Measurements from ENCODE around the gene MX2.
"Not testable (repeated sequence)": the region's sequence is repeated elsewhere in the genome, so short reads cannot be mapped to it uniquely, and the experiment has no call there.

MX2 gene, protein sequence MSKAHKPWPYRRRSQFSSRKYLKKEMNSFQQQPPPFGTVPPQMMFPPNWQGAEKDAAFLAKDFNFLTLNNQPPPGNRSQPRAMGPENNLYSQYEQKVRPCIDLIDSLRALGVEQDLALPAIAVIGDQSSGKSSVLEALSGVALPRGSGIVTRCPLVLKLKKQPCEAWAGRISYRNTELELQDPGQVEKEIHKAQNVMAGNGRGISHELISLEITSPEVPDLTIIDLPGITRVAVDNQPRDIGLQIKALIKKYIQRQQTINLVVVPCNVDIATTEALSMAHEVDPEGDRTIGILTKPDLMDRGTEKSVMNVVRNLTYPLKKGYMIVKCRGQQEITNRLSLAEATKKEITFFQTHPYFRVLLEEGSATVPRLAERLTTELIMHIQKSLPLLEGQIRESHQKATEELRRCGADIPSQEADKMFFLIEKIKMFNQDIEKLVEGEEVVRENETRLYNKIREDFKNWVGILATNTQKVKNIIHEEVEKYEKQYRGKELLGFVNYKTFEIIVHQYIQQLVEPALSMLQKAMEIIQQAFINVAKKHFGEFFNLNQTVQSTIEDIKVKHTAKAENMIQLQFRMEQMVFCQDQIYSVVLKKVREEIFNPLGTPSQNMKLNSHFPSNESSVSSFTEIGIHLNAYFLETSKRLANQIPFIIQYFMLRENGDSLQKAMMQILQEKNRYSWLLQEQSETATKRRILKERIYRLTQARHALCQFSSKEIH

DNA sequence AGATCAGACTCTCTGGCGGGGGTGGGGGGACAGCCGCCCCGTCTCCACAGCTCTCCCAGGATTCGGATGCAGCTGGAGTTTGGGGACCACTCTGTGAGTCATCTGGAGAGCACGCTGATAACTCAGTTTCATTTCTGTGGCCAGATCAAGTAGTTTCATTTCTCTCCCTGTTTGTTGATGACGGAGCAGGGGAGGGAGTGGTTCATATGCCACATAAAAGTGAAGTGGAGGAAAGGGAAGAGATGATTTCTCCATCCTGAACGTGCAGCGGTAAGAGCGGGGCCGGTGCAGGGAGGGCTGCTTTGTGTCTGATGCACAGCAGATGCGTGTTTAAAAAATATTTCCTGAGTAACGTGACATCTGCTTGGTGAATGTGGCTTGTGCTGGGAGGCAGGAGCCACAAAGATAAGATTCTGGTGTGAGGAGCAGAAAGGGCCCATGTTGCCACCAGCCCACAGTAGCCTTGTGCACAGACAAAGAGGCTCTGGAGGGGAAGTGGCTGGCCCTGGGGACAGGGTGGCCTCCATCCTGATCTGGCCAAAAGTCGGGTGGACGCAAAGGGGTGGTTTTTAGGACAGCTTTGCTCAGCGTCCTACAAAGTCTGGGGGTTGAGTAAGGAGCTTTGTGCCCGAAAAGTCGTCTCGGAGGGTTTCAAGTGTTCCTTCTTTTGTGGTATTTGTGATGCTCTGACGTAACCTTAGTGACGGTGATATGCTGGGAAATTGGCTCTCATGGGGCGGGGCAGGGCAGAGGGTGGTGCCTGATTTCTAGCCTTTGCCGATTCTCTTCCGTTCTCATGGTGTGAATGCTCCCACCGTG, at the start of gene MX2:
MX2 (plus strand) TSS at position 242 of the 819 bp plus-strand sequence. CDS start 14,880 bp downstream, outside the sequence.
- no peak for FAIRE-seq
- peak; percentile 74 for DNase-seq (ENCODE audit: insufficient read length, low spot score)

DNA sequence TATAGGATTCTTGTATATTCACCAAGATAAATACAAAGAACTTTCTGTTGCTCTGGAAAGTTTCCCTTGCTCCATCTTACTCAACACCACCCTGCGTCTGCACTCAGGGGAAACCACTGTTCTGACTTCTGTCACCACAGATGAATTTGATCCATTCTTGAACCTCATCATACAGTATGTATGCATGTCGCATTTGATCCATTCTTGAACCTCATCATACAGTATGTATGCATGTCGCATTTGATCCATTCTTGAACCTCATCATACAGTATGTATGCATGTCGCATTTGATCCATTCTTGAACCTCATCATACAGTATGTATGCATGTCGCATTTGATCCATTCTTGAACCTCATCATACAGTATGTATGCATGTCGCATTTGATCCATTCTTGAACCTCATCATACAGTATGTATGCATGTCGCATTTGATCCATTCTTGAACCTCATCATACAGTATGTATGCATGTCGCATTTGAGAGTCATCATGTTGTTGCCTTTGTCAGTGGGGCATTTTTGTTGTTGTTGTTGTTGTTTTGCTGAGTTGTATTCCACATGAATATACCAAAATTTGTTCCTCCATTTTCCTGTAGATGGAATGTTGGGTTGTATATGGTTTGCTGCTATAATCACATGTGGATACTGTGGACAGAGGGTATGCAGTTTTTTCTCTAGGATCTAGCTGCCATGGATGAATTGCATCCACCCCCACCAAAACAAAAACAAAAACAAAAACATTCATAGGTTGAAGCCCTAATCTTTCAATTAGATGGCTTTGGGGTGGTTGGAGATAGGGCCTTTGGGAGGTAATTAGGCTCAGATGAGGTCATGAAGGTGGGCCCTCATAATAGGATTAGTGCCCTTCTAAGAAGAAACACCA, 48.3 kb upstream of the MX2 start:
- FAIRE-seq; DNase-seq (ENCODE audit: insufficient read length, low spot score): not testable (repeated sequence)

DNA sequence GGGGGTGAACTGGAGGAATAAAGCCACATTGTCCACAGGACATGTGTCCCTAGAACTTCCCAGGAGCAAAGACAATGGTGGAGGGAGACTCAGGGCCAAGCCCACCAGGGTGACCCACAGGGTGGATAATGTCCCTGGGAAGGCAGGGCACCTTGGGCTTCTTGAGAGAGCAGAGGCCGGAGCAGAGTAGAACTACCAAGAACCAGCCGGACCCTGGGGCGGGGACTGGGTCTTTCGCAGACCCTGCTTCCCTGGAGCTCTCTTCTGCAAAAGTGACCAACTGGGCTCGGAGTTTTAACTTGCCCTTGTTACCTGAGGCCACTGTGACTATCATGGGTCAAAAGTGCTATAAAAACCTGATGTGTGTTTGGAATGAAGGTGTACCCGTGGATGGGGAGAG, 46.1 kb upstream of the MX2 start:
- DNase-seq (ENCODE audit: insufficient read length, low spot score) (no peak), FAIRE-seq (no peak)

DNA sequence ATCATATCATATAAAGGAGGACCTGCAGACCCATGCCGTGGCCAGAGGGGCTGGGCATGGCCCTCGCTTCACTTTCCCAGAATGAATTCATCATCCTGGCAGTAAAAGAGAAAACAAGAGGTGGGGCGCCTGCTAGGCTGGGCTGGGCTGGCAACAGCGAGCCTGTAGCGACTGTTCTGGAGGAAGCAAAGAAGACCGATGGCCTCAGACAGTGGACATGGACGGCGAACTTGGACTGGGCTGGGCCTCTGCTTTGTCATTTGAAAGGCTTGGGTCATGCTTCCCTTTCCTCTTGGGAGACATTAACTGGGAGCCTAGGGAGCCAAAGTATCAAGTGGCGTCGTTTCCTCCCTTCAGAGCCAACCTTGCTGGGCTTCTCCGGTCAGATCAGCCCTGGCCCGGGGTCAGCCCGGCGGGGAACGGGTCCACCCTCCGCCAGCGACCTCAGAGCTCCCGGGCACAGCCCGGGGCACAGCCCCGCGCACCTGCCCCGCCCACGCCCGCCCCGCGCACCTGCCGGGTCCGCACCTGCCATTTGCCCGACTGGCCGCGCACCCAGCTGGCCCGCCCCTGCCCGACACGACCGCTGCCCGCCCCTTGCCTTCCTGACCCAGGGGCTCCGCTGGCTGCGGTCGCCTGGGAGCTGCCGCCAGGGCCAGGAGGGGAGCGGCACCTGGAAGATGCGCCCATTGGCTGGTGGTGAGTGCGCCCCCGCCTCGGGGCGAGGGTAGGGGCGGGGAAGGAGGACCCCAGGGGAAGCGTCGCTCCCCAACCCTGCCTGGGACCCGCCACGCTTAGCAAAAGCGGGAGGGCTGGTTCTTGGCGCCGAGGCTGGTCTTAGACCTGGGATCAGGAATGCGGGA, 45.4 kb upstream of the MX2 start, which contains the start of gene FAM3B:
FAM3B (plus strand) TSS at position 602 of the 863 bp plus-strand sequence; CDS start at position 681, 79 bp downstream.
- no peak for FAIRE-seq
- no peak for DNase-seq (ENCODE audit: insufficient read length, low spot score)

DNA sequence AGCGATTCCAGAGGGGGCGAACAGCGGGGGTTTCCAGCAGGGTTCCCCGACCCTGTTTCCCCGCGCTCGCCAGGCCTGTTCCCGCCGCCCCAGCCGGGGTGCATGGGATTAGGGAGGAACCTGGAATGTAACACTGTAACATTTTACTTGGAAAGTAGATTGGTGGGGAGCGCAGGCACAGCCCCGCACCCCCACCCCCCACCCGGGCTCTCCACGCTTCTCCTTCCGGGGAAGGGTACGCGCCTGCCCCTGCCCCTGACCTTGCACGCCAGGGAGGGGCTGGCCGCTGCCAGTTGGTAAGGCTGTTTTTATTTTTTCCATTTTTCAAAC, 44.8 kb upstream of the MX2 start:
- no peak for DNase-seq (ENCODE audit: insufficient read length, low spot score)
- no peak for FAIRE-seq

DNA sequence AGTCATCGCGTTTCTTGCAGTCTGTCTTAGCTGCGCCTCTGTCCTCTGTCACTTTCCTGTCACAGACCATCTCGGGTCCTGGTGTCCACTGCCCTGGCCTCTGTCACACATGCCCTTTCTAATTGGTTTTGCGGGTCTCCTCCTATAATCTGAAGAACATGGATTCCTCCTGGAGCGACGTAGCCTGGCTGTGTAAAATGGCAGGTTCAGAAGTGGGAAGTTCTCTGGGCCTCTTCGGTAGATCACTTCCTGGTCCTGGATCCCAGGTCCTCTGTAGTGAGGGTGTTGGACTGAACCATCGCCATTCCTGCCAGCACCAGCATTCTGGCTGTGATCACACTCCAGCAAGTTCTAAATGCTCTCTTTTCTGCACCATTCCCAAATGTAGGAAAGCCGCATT, 44.4 kb upstream of the MX2 start:
- no peak for DNase-seq (ENCODE audit: insufficient read length, low spot score)
- no peak for FAIRE-seq

DNA sequence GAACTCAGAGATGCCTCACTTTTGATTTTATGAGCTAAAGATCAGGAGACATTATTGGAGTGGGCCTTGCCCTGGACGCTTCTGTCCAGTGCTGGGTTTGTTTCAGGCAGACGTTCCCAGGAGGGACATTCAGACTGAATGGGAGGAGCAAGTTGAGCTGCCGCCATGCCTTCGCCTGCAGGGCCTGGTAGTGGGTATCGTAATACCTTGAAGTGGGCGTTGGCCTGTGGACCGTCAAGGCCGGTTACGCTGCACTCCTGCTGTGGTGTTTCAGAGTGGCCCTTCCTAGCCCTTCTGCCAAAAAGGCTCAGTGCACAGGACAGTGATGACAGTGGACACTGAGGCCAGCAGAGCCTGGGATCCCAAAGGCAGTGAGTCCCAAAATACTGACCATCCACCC, 43.6 kb upstream of the MX2 start:
- no peak for FAIRE-seq
- no peak for DNase-seq (ENCODE audit: insufficient read length, low spot score)

DNA sequence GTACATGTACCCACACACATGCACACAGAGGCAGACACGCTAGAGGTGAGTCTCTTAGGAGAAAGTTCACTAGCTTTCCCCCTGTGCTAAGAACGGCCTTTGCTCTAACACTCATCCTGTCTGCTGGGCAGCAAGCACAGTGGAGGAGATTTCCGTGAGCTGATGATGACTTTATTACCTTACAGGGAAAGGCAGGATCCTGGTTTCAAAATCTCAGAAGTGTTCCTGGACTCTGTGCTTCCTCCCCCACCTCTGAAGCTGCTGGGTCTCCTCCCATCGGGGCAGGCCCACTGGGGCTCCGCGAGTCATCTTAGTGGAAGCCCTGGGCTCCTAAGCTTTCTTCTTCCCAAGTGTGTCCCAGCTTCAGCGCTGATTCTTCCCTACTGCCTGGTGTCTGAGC, 42.6 kb upstream of the MX2 start:
- FAIRE-seq = no peak

DNA sequence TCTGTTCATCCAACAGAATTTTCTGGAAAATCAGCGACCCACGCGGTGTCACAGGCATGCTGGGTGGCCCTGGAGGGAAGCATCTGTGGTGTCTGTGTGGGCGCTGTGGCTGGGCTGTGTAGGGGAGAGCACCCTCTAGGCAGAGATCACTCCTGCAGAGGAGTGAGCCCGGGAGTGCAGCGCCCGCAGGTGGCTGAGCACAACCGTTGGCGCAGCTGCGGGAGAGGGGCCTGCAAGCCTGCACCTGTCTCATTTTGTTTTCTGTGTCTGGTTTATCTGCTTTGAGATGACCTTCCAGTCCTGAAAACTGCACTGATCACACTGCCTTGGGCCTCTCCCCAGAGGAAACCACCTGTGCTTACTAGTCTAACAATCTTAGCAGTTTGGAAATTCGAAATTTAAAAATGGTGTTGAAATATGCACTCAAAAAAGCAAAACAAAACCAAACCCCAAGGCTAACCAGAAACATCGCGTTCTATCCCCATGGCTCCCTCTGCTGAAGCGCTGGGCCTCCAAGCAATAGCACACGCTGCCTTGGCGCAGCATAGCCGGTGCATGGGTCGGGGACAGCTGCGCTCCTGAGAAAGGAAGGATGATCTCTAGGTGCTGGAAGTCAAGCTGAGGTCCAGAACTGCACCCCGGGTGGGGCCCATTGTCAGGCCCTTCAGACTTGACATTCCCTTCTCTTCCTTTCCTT, 40.5 kb upstream of the MX2 start:
- DNase-seq (ENCODE audit: insufficient read length, low spot score) = no peak
- no peak for FAIRE-seq

More for the DNA sequence above, 42.6 kb upstream of the MX2 start:
- DNase-seq (ENCODE audit: insufficient read length, low spot score) = no peak

DNA sequence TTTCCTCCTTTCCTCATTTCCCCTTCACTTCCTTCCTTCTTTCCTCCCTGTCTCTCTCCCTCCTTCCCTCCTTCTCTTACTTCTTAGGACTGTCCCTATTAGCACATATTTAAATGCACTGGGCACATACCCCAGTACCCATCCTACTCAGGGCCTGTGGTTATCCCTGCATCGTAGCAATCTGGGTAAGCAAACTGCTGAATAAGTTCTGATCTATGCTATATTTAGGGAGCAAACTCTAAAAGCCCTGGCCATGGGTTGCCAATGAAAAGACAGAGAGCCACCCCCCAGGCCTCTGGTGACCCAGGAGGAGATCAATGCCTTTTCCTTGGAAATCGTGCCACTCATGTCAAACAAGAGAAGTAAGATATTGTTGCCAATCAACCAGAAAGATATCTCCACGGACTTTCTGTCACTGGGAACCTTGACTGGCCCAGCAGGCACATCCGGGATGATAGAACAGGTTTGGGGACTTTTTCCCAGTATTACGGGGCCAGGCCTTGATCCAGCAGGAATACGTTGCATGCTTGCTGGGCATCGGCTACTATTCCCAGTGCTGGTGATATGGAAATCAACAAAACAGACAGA, 39.8 kb upstream of the MX2 start:
- DNase-seq (ENCODE audit: insufficient read length, low spot score) (no peak), FAIRE-seq (no peak)

DNA sequence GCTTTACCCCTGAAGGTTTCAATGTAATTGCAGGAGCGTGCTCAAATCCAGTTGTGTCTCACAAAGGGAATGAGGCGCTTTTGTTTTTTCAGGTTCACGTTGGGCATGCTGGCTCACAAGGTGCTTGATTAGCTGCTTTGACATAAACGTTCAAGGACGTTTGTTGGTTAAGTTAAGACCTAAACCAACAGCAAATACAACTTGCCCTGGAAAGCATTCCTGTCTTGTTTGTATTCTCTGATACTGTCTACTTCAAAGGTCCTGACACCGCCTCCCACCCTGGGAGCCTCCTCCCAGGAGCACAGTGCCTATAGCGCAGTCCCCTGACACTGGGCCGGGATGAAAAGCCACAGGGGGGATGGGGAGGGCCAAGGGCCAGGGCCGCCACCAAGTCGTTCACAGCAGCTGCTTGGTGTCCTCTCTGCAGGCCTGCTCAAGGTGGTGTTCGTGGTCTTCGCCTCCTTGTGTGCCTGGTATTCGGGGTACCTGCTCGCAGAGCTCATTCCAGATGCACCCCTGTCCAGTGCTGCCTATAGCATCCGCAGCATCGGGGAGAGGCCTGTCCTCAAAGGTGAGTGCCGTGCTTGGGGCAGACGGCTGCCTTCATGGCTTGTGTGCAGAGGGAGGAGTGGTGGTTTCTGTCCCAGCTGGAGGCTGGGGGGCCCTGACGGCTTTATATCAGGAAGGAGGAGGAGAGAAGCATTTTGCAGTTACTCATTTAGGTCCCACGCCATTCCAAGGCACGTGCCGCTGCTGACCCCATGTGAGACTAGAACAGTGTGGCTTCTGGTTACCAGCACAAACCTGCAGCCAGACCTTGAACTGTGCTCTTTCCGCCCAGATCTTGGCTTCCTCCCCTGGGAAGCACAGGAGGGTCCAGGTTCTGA, 39.1 kb upstream of the MX2 start:
- FAIRE-seq (no peak), DNase-seq (ENCODE audit: insufficient read length, low spot score) (no peak)

DNA sequence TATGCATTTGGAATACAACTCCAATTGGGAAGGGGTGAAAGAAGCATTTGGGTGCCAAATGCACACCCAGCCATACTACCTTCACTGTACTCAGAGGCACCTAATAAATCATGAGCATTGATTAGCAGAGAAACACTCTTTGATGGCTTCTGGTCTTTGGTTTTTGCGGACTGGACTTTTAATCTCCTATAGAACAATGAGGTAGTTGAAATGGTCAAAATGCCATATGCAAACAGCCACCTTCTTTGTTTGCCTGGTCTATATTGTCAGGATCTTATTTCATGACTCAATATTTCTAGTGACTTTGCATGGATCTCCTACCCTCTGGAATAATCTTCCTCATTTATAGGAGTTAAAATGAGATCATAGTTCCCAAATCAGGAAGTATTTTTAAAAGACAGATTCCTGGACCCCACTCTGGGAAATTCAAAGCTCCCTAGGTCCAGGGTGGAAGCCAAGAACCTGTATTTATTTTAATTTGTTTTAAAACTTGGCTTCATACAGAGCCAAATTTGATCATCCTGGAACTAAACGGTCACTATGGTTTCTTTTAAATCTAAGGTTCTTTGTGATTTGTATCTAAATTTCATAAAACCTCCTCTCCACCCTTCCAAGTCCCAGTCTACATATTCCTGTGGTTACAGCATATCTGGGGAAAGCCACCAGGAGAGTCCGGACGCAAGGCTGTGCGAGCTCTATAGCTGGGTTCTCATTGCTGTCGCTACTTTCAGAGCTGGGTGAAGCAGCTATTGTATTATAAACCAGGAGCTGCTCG, 36.5 kb upstream of the MX2 start:
- DNase-seq (ENCODE audit: insufficient read length, low spot score) = no peak
- FAIRE-seq = no peak

DNA sequence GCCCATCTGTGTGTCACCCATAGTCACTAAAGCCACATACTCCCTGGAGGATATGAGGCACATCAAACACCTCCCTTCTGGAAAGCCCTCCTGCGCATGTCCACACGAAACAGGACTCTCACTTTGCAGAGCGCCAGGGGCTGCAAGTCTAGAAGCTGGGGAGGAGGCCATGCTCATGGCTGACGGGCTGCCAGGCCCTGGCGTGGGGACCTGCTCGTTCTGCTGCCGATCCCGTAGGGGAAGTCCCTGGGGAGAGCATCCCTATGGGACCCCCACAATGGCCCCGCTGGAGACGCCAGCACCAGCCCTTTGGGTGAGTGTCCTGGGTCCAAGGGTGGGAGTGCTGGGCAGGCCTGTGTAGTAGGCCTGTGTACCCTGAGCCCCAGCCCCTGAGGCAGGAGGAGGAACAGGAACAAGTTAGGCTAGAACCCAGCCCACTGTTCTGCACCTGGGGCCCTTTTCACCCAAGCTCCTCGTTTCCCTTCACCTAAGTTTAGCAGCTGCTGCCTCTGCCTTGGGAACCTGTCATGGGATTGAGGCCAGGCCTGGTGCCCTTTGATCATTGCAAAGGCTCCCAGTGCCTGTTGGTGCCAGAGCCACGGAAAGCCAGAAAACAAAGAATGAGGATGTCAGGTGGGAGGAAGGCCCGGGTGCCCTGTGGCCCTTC, 35.3 kb upstream of the MX2 start:
- no peak for DNase-seq (ENCODE audit: insufficient read length, low spot score)
- no peak for FAIRE-seq

DNA sequence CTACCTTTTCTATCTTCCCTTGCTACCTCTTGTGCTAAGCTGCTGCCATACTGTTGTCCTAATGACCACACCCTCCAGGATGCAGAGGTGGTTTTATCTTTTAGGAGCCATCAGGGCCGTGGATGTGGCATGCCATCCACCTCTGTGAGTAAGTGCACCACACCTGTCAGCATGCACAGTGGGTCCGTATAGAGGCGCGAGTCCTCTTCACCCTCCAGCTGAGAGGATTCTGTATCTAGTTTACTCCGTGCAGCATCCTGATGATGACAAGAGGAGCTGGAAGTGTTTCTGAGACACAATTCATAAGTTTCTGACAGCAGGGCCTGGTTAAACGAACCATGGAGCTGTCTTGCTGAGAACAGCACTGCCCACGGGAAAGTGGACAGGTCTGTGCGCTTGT, 34.1 kb upstream of the MX2 start:
- FAIRE-seq = no peak
- no peak for DNase-seq (ENCODE audit: insufficient read length, low spot score)

DNA sequence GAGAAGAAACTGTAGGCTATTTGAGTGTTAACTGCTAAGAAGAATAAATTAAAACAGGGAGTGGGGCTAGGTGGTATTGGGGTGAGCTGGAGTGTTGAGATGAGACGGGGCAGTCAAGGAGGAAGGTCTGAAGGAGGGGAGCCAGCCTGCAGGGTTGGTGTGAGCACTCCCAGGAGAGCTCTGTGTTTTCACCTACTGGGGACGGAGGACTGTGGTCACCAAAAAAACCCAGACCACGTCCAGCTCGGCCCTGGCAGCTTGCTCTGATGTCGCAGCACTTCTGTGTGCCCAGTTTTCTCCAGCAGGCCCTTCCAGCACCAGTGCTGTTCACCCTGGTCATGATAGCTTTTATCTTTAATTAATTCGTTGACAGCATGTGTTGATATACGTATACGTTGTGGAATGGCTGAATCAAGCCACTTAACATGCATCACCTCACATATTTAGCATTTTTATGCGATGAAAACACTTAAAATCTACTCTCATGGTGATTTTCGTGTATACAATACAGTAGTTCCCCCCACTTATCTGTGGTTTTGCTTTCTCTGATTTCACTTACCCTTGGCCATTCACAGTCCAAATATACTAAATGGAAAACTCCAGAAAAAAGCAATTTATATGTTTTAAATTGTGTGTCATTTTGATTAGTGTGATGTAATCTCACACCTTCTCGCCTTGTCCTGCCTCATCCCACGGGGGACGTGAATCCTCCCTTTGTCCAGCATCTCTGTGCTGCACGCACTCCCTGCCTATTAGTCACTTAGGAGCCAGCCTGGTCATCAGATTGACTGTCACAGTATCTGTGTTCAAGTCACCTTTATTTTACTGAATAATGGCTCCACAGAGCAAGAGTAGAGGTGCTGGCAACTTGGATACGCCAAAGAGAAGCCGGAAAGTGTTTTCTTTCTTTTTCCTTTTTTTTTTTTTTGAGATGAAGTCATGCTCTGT, 32.9 kb upstream of the MX2 start:
- FAIRE-seq = no peak

More for the DNA sequence above, 32.9 kb upstream of the MX2 start:
- DNase-seq (ENCODE audit: insufficient read length, low spot score) = no peak

Data from HTR-8/SVneo (cell line).